ENCODE results near the gene FNDC1.

Gene FNDC1

DNA sequence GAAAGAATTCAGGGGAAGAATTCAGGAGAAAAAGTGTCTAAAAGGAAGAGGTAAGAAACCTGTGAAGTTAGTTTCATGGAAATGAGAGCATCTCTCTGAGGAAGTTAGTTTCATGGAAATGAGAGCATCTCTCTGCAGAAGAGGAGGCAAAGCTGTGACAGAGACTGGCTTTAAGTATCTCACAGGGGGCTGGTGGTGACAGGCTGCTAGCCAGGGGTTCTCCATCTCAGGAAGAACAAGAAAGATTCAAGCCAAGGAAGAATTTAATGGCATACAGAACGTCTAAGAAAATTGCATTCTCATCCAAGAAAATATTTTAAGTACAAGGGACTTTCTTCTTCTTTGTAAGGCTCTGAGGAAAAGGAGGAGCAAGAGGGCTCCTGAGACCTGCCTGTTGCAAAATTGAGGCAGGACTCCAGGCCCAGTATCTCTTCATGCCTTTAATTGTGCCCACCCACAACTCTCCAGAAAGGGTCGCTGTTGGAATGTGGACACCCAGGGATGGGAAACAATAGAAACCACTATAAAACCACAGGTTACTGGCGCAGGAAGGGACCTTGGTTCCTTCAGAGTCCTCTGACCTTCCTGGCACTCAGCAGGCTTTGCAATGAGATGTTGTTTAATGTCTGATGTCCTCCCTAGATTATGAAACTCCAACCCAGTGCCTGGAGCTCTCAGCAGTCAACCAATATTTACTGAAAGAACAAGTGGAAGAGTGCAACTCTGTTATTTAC lies 136.8 kb downstream of the FNDC1 start:
- no peak for DNase-seq
- H3K79me2 ChIP-seq (ENCODE audit: insufficient read depth, low read length), result no peaks in the 10 kb centered on the region
- no peak for TF ChIP-seq EZH2 (IDR thresholded peaks at IDR 0.05; ENCODE audit: borderline replicate concordance, low read depth, low read length, severe bottlenecking)
- TF ChIP-seq, protein P1, sequence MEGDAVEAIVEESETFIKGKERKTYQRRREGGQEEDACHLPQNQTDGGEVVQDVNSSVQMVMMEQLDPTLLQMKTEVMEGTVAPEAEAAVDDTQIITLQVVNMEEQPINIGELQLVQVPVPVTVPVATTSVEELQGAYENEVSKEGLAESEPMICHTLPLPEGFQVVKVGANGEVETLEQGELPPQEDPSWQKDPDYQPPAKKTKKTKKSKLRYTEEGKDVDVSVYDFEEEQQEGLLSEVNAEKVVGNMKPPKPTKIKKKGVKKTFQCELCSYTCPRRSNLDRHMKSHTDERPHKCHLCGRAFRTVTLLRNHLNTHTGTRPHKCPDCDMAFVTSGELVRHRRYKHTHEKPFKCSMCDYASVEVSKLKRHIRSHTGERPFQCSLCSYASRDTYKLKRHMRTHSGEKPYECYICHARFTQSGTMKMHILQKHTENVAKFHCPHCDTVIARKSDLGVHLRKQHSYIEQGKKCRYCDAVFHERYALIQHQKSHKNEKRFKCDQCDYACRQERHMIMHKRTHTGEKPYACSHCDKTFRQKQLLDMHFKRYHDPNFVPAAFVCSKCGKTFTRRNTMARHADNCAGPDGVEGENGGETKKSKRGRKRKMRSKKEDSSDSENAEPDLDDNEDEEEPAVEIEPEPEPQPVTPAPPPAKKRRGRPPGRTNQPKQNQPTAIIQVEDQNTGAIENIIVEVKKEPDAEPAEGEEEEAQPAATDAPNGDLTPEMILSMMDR (IDR thresholded peaks at IDR 0.05; ENCODE audit: borderline replicate concordance, extremely low read depth, low read length, poor library complexity, severe bottlenecking), result peak; percentile 25
- peaks cover 16% of the 10 kb centered on the region for H3K27me3 ChIP-seq (ENCODE audit: insufficient read depth, low read length, poor library complexity)
- no peak overlapping the region for H3K27ac ChIP-seq (ENCODE audit: low read length)
- no peak for ATAC-seq (ENCODE audit: insufficient read depth, low read depth)
- no peak overlapping the region for H3K4me2 ChIP-seq (ENCODE audit: insufficient read depth, low read length)
- H3K9ac ChIP-seq (ENCODE audit: low read depth, low read length), result no peak overlapping the region
- no peaks in the 10 kb centered on the region for H4K20me1 ChIP-seq (ENCODE audit: insufficient read depth, low read length)
- H2AFZ ChIP-seq (ENCODE audit: low read depth, low read length), result no peak overlapping the region
- H3K4me3 ChIP-seq (ENCODE audit: low read depth in 1 of 2, low read length in 2 of 2), result no peak overlapping the region
- H3K36me3 ChIP-seq (ENCODE audit: insufficient read depth, low read length), result no peaks in the 10 kb centered on the region
- no peaks in the 10 kb centered on the region for H3K9me3 ChIP-seq (ENCODE audit: insufficient read depth, low read length, severe bottlenecking)
- H3K4me1 ChIP-seq (ENCODE audit: insufficient read depth, low read length), result no peaks in the 10 kb centered on the region

DNA sequence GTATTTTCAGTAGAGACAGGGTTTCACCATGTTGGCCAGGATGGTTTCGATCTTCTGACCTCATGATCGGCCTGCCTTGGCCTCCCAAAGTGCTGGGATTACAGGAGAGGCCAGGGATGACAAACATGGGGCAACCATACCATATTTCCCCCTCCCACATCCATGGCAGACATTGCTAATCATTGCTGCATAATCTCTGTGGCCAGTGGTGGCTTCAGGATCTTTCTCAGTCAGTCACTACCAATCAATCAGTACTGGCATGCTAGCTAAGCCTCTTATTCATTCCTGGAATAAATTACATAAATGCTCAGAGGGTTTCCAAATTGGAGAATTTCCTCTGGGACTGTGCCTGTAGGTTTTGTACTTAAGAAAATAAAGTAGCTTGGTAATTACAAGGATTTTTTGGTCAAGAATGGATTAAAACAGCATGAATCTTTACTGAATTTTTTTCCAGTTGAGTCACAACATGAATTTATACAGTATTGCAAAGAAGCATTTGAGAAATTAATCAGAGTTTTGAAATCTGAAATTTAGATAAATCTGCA lies 138.1 kb downstream of the FNDC1 start:
- Histone ChIP-seq H2AFZ (ENCODE audit: low read depth, low read length) (no peak overlapping the region), H3K4me2 (ENCODE audit: insufficient read depth, low read length) (no peak overlapping the region), H3K27ac (ENCODE audit: low read length) (no peak overlapping the region), H3K4me1 (ENCODE audit: insufficient read depth, low read length) (no peaks in the 10 kb centered on the region), H3K4me3 (ENCODE audit: low read depth in 1 of 2, low read length in 2 of 2) (no peak overlapping the region), H3K9ac (ENCODE audit: low read depth, low read length) (no peak overlapping the region), H3K27me3 (ENCODE audit: insufficient read depth, low read length, poor library complexity) (peaks cover 14% of the 10 kb centered on the region), H3K36me3 (ENCODE audit: insufficient read depth, low read length) (no peaks in the 10 kb centered on the region), H4K20me1 (ENCODE audit: insufficient read depth, low read length) (no peaks in the 10 kb centered on the region), H3K9me3 (ENCODE audit: insufficient read depth, low read length, severe bottlenecking) (no peaks in the 10 kb centered on the region), H3K79me2 (ENCODE audit: insufficient read depth, low read length) (no peaks in the 10 kb centered on the region)
- DNase-seq (no peak), ATAC-seq (ENCODE audit: insufficient read depth, low read depth) (no peak)
- no peak for TF ChIP-seq EZH2 (IDR thresholded peaks at IDR 0.05; ENCODE audit: borderline replicate concordance, low read depth, low read length, severe bottlenecking)
- TF ChIP-seq, protein P1 (IDR thresholded peaks at IDR 0.05; ENCODE audit: borderline replicate concordance, extremely low read depth, low read length, poor library complexity, severe bottlenecking), result no peak

DNA sequence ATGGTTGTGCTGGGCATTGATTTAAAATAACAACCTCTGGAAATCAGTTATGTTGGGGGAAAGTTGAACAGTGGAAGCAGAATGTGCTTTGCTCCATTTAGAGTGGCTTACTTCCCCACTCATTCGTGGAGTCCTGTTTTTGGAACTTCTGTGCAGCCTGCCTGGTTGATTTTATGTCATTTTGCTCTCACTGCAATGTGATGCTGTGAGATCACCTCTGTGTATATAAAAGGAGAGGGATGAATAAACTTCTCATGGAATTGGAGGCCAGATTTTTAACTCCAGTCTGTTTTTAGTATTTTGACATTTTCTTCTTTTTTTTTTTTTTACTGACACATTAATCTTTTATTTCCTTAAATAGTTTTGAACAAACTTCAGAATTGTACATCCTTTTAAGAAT lies 139.0 kb downstream of the FNDC1 start:
- TF ChIP-seq EZH2 (IDR thresholded peaks at IDR 0.05; ENCODE audit: borderline replicate concordance, low read depth, low read length, severe bottlenecking), result no peak
- TF ChIP-seq, protein P1 (IDR thresholded peaks at IDR 0.05; ENCODE audit: borderline replicate concordance, extremely low read depth, low read length, poor library complexity, severe bottlenecking), result no peak
- Histone ChIP-seq H3K4me3 (ENCODE audit: low read depth in 1 of 2, low read length in 2 of 2) (no peak overlapping the region), H3K36me3 (ENCODE audit: insufficient read depth, low read length) (no peaks in the 10 kb centered on the region), H3K27ac (ENCODE audit: low read length) (no peak overlapping the region), H3K9me3 (ENCODE audit: insufficient read depth, low read length, severe bottlenecking) (no peaks in the 10 kb centered on the region), H3K4me2 (ENCODE audit: insufficient read depth, low read length) (no peak overlapping the region), H3K9ac (ENCODE audit: low read depth, low read length) (no peak overlapping the region), H2AFZ (ENCODE audit: low read depth, low read length) (no peak overlapping the region), H4K20me1 (ENCODE audit: insufficient read depth, low read length) (no peaks in the 10 kb centered on the region), H3K4me1 (ENCODE audit: insufficient read depth, low read length) (no peaks in the 10 kb centered on the region), H3K27me3 (ENCODE audit: insufficient read depth, low read length, poor library complexity) (peaks cover 9% of the 10 kb centered on the region), H3K79me2 (ENCODE audit: insufficient read depth, low read length) (no peaks in the 10 kb centered on the region)
- no peak for ATAC-seq (ENCODE audit: insufficient read depth, low read depth)
- no peak for DNase-seq

Measured in DND-41 (cell line).